CD4-positive, CD25-positive, alpha-beta regulatory T cell (primary cell): ENCODE measurements around the gene FABP1. TPM values are rescaled to one million over a fixed set of nuclear protein-coding genes. Genes with fewer than 3 reads are reported as not detected.

Source experiments
- ATAC-seq, 2 donors: fragments of 150-1000 bp; cut with Tn5 transposase; one replicate each; pipeline ENCODE4 v1.10.0; 2021; ENCODE audit warnings: low read depth in 2 of 2, moderate number of reproducible peaks in 2 of 2, moderate library complexity in 1 of 2
- DNase-seq, 3 donors: peaks; one replicate each; pipeline versions ENCODE4 v3.0.0 to v3.0.0-alpha.2; 2012 to 2022; ENCODE audit warnings: mixed read lengths in 1 of 3
- H3K27ac ChIP-seq: one replicate; pipeline ENCODE4 v1.7.0; 2013; ENCODE audit warnings: mild to moderate bottlenecking, low read length; ENCODE audit not compliant: insufficient read depth, poor library complexity, severe bottlenecking
- H3K27me3 ChIP-seq: one replicate; pipeline ENCODE4 v1.7.0; 2013; ENCODE audit warnings: low read length; ENCODE audit not compliant: control insufficient read depth, insufficient read depth
- H3K36me3 ChIP-seq: one replicate; pipeline ENCODE4 v1.7.0; 2013; ENCODE audit warnings: mild to moderate bottlenecking, low read length, moderate library complexity; ENCODE audit not compliant: control insufficient read depth, insufficient read depth
- H3K4me1 ChIP-seq: 2 replicates; pipeline ENCODE4 v1.7.0; 2013; ENCODE audit warnings: mild to moderate bottlenecking, low read length; ENCODE audit not compliant: insufficient read depth, control insufficient read depth, poor library complexity, severe bottlenecking
- H3K4me3 ChIP-seq: one replicate; pipeline ENCODE4 v1.7.0; 2013; ENCODE audit warnings: low read depth, mild to moderate bottlenecking, low read length, moderate library complexity
- H3K9me3 ChIP-seq, 2 experiments: 1 replicate in 1 of 2; 2 replicates in 1 of 2; pipeline ENCODE4 v1.7.0; 2013; ENCODE audit warnings: low read length in 2 of 2, mild to moderate bottlenecking in 1 of 2, moderate library complexity in 1 of 2; ENCODE audit not compliant: control insufficient read depth in 2 of 2
- H3K27ac Mint-ChIP-seq, 3 donors: one replicate each; pipeline ENCODE4 v1.8.0; 2020 to 2022; ENCODE audit warnings: mild to moderate bottlenecking in 3 of 3, mixed read lengths in 3 of 3, moderate library complexity in 2 of 3
- H3K27me3 Mint-ChIP-seq: one replicate; pipeline ENCODE4 v1.8.0; 2022; ENCODE audit warnings: mild to moderate bottlenecking, mixed read lengths
- H3K36me3 Mint-ChIP-seq: one replicate; pipeline ENCODE4 v1.8.0; 2020; ENCODE audit warnings: mixed read lengths
- H3K4me1 Mint-ChIP-seq, 4 donors: one replicate each; pipeline ENCODE4 v1.8.0; 2020 to 2022; ENCODE audit warnings: mixed read lengths in 4 of 4, mild to moderate bottlenecking in 1 of 4
- H3K4me3 Mint-ChIP-seq, 4 donors: one replicate each; pipeline ENCODE4 v1.8.0; 2020 to 2022; ENCODE audit warnings: mild to moderate bottlenecking in 4 of 4, mixed read lengths in 4 of 4, moderate library complexity in 3 of 4
- H3K9me3 Mint-ChIP-seq, 7 donors: one replicate each; pipeline ENCODE4 v1.8.0; 2020 to 2022; ENCODE audit warnings: mixed read lengths in 7 of 7, mild to moderate bottlenecking in 3 of 7, moderate library complexity in 2 of 7
- polyA plus RNA-seq, 4 donors: library from polyadenylated mRNA; unstranded; fragments of 300-500 nt; fragmentation: Illumina TruSeq; gene quantifications; one replicate each; pipeline ENCODE4 v1.2.3, GENCODE V29; 2021
- total RNA-seq: library from RNA; stranded (reverse); gene quantifications from one replicate; pipeline ENCODE4 v1.2.3, GENCODE V29; 2022

FABP1 gene
- total RNA-seq (not detected), polyA plus RNA-seq (not detected)

GRCh38 chr2:88127888-88128653, at the start of gene FABP1:
FABP1 (minus strand) TSS chr2:88128062; CDS start chr2:88128017, 45 bp downstream.
- Mint-ChIP-seq H3K27ac (no peak within 1 kb of the TSS), H3K27me3 (peaks cover 22% of the 10 kb centered on the region), H3K4me1 (peaks cover 0 to 2% (median 0%) of the 10 kb centered on the region in 4 donors), H3K36me3 (no peaks in the 10 kb centered on the region), H3K9me3 (peaks cover 0 to 1% (median 0%) of the 10 kb centered on the region in 7 donors), H3K4me3 (no peak within 1 kb of the TSS)
- Histone ChIP-seq H3K9me3 (no peaks in the 10 kb centered on the region), H3K4me1 (no peaks in the 10 kb centered on the region), H3K36me3 (no peaks in the 10 kb centered on the region), H3K27ac (no peak within 1 kb of the TSS), H3K4me3 (no peak within 1 kb of the TSS), H3K27me3 (peaks cover 2% of the 10 kb centered on the region)
- no peak for DNase-seq
- no peak for ATAC-seq

GRCh38 chr2:88177556-88177955, 49.7 kb upstream of the FABP1 start:
- no peaks in the 10 kb centered on the region for H3K9me3 ChIP-seq
- H3K27ac Mint-ChIP-seq, result no peak overlapping the region
- peaks cover 0 to 4% (median 0%) of the 10 kb centered on the region in 7 donors for H3K9me3 Mint-ChIP-seq
- H3K27me3 ChIP-seq, result no peaks in the 10 kb centered on the region
- H3K36me3 Mint-ChIP-seq, result no peaks in the 10 kb centered on the region
- H3K36me3 ChIP-seq, result no peaks in the 10 kb centered on the region
- no peak overlapping the region for H3K4me3 Mint-ChIP-seq
- ATAC-seq, result no peak
- H3K4me1 Mint-ChIP-seq, result peaks cover 6 to 12% (median 11%) of the 10 kb centered on the region in 4 donors
- peaks cover 7% of the 10 kb centered on the region for H3K4me1 ChIP-seq
- DNase-seq, result no peak
- peaks cover 19% of the 10 kb centered on the region for H3K27me3 Mint-ChIP-seq
- no peak overlapping the region for H3K4me3 ChIP-seq
- no peak overlapping the region for H3K27ac ChIP-seq

GRCh38 chr2:88176352-88176984, 48.6 kb upstream of the FABP1 start:
- Mint-ChIP-seq H3K9me3 (peaks cover 0 to under 1% (median 0%) of the 10 kb centered on the region in 7 donors), H3K27ac (no peak overlapping the region), H3K4me1 (peaks cover under 1 to 4% (median 1%) of the 10 kb centered on the region in 4 donors), H3K4me3 (no peak overlapping the region), H3K27me3 (peaks cover 27% of the 10 kb centered on the region), H3K36me3 (no peaks in the 10 kb centered on the region)
- Histone ChIP-seq H3K27me3 (no peaks in the 10 kb centered on the region), H3K4me1 (peaks cover under 1% of the 10 kb centered on the region), H3K27ac (no peak overlapping the region), H3K9me3 (no peaks in the 10 kb centered on the region), H3K36me3 (no peaks in the 10 kb centered on the region), H3K4me3 (no peak overlapping the region)
- DNase-seq (no peak), ATAC-seq (no peak)

GRCh38 chr2:88172882-88173281, 45.0 kb upstream of the FABP1 start:
- Mint-ChIP-seq H3K9me3 (peaks cover 0 to 4% (median 0%) of the 10 kb centered on the region in 7 donors), H3K4me1 (peaks cover 0 to 10% (median under 1%) of the 10 kb centered on the region in 4 donors), H3K4me3 (no peak overlapping the region), H3K36me3 (no peaks in the 10 kb centered on the region), H3K27me3 (peaks cover 33% of the 10 kb centered on the region), H3K27ac (no peak overlapping the region)
- H3K9me3 ChIP-seq, result no peaks in the 10 kb centered on the region
- H3K4me3 ChIP-seq, result no peak overlapping the region
- ATAC-seq (no peak), DNase-seq (no peak)
- peaks cover 2% of the 10 kb centered on the region for H3K27me3 ChIP-seq
- H3K36me3 ChIP-seq, result no peaks in the 10 kb centered on the region
- H3K4me1 ChIP-seq, result peaks cover 4% of the 10 kb centered on the region
- H3K27ac ChIP-seq, result no peak overlapping the region

DNA sequence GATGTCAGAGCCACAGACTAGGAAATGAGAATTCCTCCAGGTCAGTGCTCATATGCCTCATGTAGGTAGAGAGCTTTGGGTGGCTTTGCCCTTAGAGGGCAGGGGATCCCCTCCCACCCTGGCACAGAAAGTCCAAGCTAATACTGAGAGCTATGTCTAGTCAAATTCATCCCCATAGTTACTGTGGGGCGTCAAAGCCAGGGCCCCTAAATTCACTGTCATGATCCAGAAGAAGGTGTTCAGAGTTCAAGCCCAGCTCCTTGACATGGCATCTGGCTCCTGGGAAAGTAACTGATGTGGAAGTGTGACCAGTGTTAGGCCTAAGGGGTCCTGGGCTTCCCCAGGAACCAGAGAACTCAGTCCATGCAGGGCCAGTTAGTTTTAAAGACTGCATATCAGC, 44.1 kb upstream of the FABP1 start:
- Histone ChIP-seq H3K4me1 (peaks cover 4% of the 10 kb centered on the region), H3K27ac (no peak overlapping the region), H3K27me3 (peaks cover 3% of the 10 kb centered on the region), H3K9me3 (no peaks in the 10 kb centered on the region), H3K4me3 (no peak overlapping the region), H3K36me3 (no peaks in the 10 kb centered on the region)
- H3K27ac Mint-ChIP-seq, result peak overlapping the region in 2 of 3 donors; percentile 26 to 50
- ATAC-seq (no peak), DNase-seq (no peak)
- peaks cover 0 to 4% (median 0%) of the 10 kb centered on the region in 7 donors for H3K9me3 Mint-ChIP-seq
- H3K36me3 Mint-ChIP-seq, result no peaks in the 10 kb centered on the region
- H3K4me3 Mint-ChIP-seq, result peak overlapping the region in 3 of 4 donors; percentile 78 to 83 (median 83)
- H3K27me3 Mint-ChIP-seq, result peaks cover 37% of the 10 kb centered on the region
- peaks cover 0 to 10% (median under 1%) of the 10 kb centered on the region in 4 donors for H3K4me1 Mint-ChIP-seq

DNA sequence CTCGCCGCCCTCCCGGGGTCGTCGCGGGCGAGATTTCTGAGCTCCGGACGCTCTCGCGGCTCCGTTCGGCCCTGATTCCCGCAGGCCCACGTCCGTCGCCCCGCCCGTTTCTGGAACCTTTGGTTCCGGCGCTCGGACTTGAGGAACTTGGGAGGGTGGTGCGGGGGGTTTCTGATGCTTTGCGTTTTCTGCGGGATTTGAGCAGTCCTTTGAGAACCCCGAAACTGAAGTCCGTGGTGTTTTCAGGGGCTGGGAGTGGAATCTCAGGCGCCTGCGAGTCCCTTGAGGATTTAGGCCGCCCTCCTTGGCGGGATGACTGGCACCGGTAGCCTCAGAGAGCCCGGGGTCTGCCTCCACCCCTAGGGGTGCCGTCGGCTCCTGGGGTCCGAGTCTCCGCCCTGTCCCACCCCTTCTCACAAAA, 42.6 kb upstream of the FABP1 start:
- H3K27me3 Mint-ChIP-seq, result peaks cover 37% of the 10 kb centered on the region
- Histone ChIP-seq H3K36me3 (no peaks in the 10 kb centered on the region), H3K9me3 (no peaks in the 10 kb centered on the region), H3K4me3 (no peak overlapping the region), H3K27me3 (peaks cover 3% of the 10 kb centered on the region), H3K4me1 (peaks cover 4% of the 10 kb centered on the region), H3K27ac (no peak overlapping the region)
- no peaks in the 10 kb centered on the region for H3K36me3 Mint-ChIP-seq
- peak overlapping the region; percentile 1 to 83 (median 80) for H3K4me3 Mint-ChIP-seq
- ATAC-seq, result peak in 1 of 2 donors; percentile 17
- H3K27ac Mint-ChIP-seq, result peak overlapping the region; percentile 29 to 93 (median 86)
- peaks cover 0 to 4% (median 0%) of the 10 kb centered on the region in 7 donors for H3K9me3 Mint-ChIP-seq
- H3K4me1 Mint-ChIP-seq, result peaks cover 0 to 10% (median under 1%) of the 10 kb centered on the region in 4 donors
- no peak for DNase-seq

GRCh38 chr2:88168386-88168785, 40.5 kb upstream of the FABP1 start:
- no peak overlapping the region for H3K27ac ChIP-seq
- Mint-ChIP-seq H3K4me3 (peak overlapping the region in 3 of 4 donors; percentile 10 to 76 (median 23)), H3K9me3 (peaks cover 0 to 4% (median 0%) of the 10 kb centered on the region in 7 donors), H3K4me1 (peaks cover 0 to 10% (median under 1%) of the 10 kb centered on the region in 4 donors), H3K36me3 (no peaks in the 10 kb centered on the region), H3K27me3 (peaks cover 27% of the 10 kb centered on the region), H3K27ac (peak overlapping the region in 1 of 3 donors; percentile 42)
- H3K4me3 ChIP-seq, result no peak overlapping the region
- H3K9me3 ChIP-seq, result no peaks in the 10 kb centered on the region
- ATAC-seq (no peak), DNase-seq (no peak)
- H3K27me3 ChIP-seq, result peaks cover 3% of the 10 kb centered on the region
- no peaks in the 10 kb centered on the region for H3K36me3 ChIP-seq
- H3K4me1 ChIP-seq, result peaks cover 4% of the 10 kb centered on the region
